GM19025 (cell line): Measurements from ENCODE around the gene ZNF197.
A peak's percentile ranks its signal among the peaks of the same experiment; 100 is the strongest.
"Not testable (repeated sequence)": the region's sequence is repeated elsewhere in the genome, so short reads cannot be mapped to it uniquely, and the experiment has no call there.

Experiments
- ATAC-seq: cut with Tn5 transposase; IDR thresholded peaks from one replicate; pipeline ENCODE4 v1.9.1; 2021; ENCODE audit warnings: mild to moderate bottlenecking, low read depth, moderate library complexity; ENCODE audit not compliant: unreplicated experiment

The ZNF197 gene

DNA sequence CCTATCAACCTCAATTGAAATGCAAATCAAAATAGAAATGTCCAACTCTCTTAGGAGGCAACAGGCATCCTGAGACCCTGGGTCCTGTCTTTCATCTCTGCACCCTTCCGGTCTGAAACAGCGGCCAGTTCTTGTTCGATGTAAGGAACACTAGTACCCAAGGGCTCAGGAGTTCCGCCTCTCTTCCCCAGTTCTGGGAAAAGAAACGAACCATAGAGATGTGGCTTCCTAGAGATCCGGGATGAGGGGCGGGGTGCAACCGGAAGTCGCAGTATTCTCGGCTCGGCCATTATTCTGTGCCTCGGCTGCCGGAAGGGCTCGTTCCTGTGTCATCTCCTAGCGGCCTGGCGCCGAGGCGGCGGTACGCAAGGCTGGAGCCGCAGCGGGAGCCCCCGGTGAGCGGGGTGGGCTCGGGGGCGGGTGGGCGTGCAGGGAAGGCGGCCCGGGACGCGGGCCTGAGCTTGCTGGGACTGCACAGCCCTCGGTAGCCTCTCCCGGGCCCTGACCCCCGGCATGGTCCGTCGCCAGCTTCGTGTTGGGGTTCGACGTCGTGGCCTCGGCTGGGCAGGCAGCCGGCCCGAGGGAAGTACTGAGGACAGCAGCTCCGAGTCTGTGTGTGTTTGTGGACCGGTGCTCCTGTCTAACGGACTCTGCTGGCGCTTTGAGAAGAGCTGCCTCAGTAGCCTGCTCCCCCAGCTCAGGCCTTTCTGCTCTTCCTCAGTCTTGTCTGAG lies at the start of gene ZNF197:
Gene ZNF197, plus strand, starts transcription at position 288 of the 732 bp plus-strand sequence. CDS start 4,119 bp downstream, outside the sequence.
- peak; percentile 89 for ATAC-seq

DNA sequence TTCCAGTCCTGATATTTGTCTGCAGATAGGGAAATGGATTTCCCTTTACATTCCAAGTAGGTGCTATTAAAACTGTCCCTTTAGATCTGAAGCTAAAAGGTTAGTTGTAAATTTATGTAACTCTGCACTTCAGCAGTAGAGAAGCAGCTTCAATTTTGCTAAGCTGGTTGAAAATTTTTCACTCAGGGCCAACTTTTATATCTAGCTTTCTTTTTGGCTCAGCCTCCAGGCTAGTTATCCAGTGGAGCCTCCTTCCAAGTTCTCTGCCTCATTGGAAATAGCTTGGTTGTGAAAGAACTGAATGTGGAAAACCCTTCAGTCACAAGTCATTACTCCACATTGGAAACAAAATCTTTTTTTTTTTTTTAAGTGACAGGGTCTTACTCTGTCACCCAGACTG lies 48.2 kb upstream of the ZNF197 start:
- ATAC-seq: no peak

- ATAC-seq: not testable (repeated sequence)
These were observed 47.4 kb upstream of the ZNF197 start for GRCh38 chr3:44577354-44577952.

DNA sequence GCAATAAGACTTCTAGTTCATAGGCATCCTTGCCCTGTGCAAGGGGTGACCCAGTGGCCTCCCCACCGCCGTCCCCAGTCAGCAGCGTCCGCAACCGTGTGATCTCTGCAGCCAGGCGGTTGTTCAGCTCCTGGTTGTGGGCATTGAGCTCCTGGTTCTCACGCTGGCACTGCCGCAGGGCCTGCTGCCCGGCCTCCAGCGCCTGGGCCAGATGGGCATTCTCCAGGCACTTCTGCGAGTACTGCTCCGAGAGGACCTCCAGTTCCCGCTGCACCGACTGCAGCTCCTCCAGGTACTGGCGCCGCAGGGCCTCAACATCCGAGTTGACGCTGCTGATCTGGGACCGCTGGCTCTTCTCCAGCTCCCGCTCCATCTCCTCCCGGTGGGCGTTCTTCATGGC lies 46.5 kb upstream of the ZNF197 start:
- not testable (repeated sequence) for ATAC-seq

DNA sequence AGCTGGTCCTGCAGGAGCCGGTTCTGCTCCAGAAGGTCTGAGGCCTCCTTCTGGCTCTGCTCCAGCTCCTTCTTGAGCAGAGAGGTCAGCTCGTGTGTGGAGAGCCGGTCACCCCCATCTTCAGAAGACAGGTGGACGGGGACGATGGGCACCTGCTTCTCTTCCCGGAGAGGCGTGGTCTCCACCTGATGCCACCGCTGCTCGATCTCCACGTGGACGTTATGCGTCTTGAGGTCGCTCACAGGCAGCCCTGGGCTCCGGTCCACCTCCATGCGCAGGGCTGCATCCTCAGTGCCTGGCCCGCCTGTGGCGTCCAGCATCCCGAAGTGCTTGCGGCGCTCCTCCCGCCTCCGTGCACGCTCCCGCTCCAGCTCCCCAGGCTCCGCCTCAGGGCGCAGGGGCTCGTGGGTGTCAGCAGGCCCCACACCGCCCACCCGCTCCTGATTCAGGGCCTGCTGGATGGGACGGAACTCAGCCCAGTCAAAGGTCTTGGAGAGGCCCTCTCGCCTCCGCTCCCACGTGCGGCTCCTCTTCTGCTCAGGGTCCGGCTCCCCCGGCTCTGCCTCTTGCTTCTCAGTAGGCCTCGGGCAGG lies 45.8 kb upstream of the ZNF197 start:
- not testable (repeated sequence) for ATAC-seq

- not testable (repeated sequence) for ATAC-seq
These were observed 45.1 kb upstream of the ZNF197 start for GRCh38 chr3:44579749-44580148.

DNA sequence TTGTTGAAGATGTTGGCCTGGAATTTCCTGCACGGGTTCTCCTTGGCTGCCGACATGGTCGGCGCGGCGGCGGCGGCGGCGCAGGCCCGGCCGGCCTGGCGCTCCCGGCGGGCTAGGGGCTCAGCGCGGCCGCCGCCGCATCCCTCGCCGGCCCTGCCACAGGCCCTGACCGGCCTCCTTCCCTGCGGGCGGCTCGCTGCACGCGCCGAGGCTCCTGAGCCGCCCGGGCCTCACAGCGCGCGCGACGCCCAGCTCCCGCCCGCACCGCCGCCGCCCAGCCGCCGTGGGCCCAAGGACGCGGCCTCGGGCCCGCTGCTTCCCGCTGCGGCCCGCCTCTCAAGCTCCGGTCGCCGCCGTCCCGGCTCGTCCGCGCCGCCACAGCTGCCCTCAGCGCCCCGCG lies 43.9 kb upstream of the ZNF197 start:
- not testable (repeated sequence) for ATAC-seq

- ATAC-seq: no peak
These were observed 40.0 kb upstream of the ZNF197 start, which contains the start of gene ZNF660 for GRCh38 chr3:44584646-44585501. TSS of gene ZNF660 (plus strand) at chr3:44584964. CDS start at chr3:44594194, 9,230 bp downstream.

DNA sequence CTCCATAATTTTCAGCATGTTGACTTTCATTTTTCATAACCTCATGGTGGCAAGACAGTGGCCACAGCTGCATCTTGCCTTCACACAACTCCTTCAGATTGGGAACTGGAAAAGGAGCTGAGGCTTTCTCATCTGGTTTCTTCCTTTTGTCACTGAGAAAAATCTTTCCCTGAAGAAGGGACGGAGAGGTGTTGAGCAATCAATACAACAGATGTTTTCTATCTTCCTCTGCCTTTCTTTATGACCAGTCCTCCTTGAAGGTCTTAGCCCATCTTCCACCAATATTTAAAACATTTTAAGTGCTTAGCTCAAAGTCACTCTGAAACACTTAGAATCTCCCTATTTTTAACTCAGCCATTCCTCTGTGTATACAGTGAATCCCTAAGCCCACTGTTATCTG lies 28.2 kb upstream of the ZNF197 start:
- ATAC-seq: no peak

DNA sequence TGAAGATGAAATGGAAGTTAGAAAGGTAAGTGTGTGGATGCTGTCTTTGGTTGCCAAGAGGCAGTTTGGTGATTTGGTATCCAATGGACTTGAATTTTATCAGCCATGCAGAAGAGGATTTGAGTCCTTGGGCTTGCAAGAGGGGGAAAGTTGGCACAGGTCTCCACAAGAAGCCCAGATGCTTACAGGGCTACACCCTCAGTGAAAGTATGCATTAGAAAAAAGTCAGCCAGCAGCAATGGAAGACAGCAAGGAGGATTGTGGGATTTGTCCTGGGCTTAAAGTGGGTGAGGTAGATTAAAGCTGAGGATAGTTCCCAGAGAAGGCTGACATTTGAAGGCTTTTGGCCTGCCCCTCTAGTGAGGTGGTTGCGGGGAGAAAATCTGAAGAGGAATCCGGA lies 23.1 kb upstream of the ZNF197 start:
- no peak for ATAC-seq

DNA sequence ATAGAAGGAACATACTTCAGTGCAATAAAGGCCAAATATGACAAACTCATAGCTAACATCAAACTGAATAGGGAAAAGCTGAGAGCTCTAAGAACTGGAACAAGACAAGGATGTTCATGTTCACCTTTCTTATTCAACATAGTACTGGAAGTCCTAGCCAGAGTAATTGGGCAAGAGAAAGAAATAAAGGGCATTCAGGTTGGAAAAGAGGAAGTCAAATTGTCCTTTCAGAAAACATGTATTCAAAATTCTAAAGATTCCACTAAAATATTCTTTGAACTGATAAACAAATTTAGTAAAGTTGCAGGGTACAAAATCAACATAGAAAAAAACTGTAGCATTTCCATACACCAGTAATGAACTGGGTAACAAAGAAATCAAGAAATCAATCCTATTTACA lies 12.2 kb upstream of the ZNF197 start:
- ATAC-seq: no peak

- no peak for ATAC-seq
These were observed 3.9 kb downstream of the ZNF197 start for GRCh38 chr3:44628716-44629115.

- no peak for ATAC-seq
These were observed 7.4 kb downstream of the ZNF197 start for GRCh38 chr3:44632193-44632592.

DNA sequence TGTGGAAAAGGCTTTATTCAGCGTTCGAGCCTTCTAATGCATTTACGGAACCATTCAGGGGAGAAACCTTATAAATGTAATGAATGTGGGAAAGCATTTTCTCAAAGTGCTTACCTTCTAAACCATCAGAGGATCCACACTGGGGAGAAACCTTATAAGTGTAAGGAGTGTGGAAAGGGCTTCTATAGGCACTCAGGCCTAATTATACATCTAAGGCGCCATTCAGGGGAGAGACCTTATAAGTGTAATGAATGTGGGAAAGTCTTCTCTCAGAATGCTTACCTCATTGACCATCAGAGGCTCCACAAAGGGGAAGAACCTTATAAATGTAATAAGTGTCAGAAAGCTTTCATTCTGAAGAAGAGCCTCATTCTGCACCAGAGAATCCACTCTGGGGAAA lies 17.5 kb downstream of the ZNF197 start:
- no peak for ATAC-seq

DNA sequence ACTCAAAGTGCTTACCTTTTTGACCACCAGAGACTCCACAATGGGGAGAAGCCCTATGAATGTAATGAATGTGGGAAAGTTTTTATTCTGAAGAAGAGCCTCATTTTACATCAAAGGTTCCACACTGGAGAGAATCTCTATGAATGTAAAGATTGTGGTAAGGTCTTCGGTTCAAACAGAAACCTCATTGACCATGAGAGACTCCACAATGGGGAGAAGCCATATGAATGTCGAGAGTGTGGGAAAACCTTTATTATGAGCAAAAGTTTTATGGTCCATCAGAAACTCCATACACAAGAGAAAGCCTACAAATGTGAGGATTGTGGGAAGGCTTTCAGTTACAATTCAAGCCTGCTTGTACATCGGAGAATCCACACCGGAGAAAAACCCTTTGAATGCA lies 18.2 kb downstream of the ZNF197 start:
- ATAC-seq: no peak

GRCh38 chr3:44647771-44648170 lies 22.9 kb downstream of the ZNF197 start:
- no peak for ATAC-seq

DNA sequence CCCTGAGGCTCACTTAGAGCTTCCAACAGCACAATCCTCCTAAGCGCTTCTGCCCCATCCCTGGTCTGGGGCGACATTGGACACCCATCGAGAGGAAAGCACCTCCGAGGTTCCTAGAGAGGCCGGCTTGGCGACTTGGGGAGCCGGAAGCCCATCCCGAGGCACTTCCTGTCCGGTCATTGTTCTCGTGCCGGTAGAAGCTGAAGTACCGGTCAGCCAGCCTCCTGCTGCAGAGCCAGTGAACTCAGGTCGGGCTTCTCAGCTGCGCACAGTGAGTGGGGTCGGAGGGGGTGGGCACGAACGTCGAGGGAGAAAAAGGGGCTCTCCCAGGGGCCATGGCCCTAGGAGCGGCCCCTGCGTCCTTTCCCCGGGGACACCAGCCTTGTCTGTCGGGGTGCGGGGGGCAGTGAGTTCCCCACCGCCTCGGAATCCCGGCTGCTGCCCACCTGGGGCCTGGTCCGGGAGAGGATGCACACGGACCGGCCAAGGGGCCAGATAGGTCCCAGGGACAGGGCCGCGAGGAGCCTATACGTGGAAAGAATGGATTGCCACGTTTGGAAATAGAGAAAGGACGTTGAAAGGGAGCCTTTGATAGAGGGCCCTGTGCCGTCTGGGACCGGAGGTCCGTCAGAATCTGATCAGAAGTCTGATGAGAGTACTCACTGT lies 23.9 kb downstream of the ZNF197 start, which contains the start of gene ZNF35:
Gene ZNF35, plus strand, starts transcription at position 169 of the 666 bp plus-strand sequence. CDS start 2,336 bp downstream, outside the sequence.
- peak; percentile 93 for ATAC-seq

- no peak for ATAC-seq
These were observed 24.9 kb downstream of the ZNF197 start for GRCh38 chr3:44649709-44650108.

GRCh38 chr3:44654039-44654438 lies 29.2 kb downstream of the ZNF197 start:
- no peak for ATAC-seq

DNA sequence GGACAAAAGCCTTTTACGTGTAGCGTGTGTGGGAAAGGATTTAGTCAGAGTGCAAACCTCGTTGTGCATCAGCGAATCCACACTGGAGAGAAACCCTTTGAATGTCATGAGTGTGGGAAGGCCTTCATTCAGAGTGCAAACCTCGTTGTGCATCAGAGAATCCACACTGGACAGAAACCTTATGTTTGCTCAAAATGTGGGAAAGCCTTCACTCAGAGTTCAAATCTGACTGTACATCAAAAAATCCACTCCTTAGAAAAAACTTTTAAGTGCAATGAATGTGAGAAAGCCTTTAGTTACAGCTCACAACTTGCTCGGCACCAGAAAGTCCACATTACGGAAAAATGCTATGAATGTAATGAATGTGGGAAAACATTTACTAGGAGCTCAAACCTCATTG lies 34.2 kb downstream of the ZNF197 start:
- ATAC-seq: no peak
